HG03378 (cell line): ENCODE results near the gene LAMA5.
"Not testable (repeated sequence)": the region's sequence is repeated elsewhere in the genome, so short reads cannot be mapped to it uniquely, and the experiment has no call there.

Experiments used
- ATAC-seq: cut with Tn5 transposase; IDR thresholded peaks from one replicate; pipeline ENCODE4 v1.9.1; 2021; ENCODE audit warnings: mild to moderate bottlenecking, moderate library complexity; ENCODE audit not compliant: unreplicated experiment

LAMA5 gene

DNA sequence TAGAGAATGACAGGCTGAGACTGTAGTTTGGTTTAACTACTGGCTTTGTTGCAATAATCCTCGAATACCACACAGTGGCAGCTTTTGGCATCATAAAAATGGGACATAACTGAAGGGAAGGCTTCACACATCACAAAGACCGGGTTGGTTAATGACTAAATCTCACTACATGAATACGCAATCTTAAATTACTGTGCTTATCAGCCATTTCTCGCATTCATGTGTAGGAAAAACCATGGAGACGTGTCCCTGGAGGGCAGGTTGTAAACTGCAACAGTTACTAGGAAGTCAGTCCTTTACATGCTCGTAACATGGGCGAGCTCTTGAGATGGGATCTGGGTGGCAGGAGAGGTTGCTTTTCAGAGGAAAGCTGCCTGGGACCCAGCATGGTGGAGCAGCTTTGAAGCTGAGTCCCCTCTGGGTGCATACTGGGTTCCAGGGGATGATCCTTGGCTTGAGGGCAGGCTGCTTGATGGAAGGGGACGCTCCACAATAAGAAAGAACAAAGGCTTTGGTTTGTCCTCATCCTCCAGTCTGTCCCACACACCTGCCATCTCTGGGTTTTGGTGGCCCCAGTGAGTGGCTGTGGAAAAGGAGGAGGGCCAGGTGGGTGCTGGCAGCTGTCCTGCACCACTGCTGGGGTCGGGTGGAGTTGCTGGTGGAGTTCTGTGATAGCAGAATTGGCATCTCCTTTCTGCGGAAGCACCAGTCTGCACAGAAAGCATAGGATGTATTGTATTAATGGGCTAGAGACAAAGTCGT is 21.9 kb upstream of the LAMA5 start:
- no peak for ATAC-seq

DNA sequence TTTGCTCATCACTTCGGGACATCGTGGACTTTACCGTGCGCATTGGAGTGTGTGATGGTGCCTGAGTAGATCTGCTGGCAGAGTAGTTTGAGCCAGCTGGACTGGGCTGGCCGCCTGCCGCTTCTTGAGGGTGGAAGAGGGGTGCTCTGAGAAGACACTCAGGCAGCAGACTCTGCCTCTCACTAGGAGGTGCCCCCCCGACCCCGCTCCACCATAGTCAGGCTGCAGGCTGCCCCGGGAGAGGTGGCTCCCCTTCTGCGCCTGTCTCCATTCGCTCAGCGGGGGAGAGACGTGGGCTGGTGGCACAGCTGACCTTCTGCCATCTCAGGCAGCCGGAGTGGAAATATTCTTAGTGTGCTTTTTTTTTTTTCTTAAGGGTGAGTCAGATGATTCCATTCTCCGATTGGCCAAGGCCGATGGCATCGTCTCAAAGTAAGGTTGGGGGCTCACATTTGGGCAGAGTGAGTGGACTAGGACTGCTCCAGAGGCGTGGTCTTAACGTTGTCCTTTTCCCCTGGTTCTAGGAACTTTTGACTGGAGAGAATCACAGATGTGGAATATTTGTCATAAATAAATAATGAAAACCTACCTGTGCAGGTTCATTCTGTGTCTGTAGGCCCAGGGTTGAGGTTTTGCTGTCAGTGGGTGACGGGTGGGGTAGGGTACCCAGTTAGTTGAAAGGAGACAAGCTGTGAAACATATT is 21.0 kb upstream of the LAMA5 start:
- no peak for ATAC-seq

GRCh38 chr20:62387219-62387913 is 20.3 kb upstream of the LAMA5 start:
- no peak for ATAC-seq

- peak; percentile 68 for ATAC-seq
Measured at GRCh38 chr20:62386383-62387218, 19.5 kb upstream of the LAMA5 start, which contains the start of gene RPS21. Gene RPS21, plus strand, starts transcription at chr20:62387103. Its CDS starts 236 bp downstream, at chr20:62387339.

- ATAC-seq = no peak
Measured at GRCh38 chr20:62382306-62383198, 15.4 kb upstream of the LAMA5 start.

GRCh38 chr20:62381842-62382241 is 14.7 kb upstream of the LAMA5 start:
- ATAC-seq = no peak

GRCh38 chr20:62381202-62381797 is 14.2 kb upstream of the LAMA5 start:
- ATAC-seq = no peak

- no peak for ATAC-seq
Measured at GRCh38 chr20:62378215-62378614, 11.1 kb upstream of the LAMA5 start.

GRCh38 chr20:62377615-62378178 is 10.6 kb upstream of the LAMA5 start:
- no peak for ATAC-seq

DNA sequence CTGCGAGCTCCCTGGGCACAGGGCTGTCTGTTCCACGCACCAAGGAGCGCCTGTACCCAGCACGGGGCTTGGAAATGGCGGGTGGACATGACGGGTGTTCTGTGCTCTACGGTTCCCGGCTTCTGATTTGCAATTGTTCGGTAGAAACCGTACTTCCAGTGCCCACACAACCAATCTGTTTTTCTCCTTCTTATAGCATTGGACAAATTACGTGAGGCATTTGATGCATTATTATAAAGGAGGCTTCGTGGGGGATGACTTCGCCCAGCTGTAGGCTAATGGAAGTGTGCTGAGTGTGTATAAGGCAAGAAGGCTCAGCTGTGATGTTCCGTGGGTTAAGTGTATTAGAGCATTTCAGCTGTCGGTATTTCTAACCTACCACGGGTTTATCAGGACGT is 10.0 kb upstream of the LAMA5 start:
- ATAC-seq = no peak

- ATAC-seq = no peak
Measured at GRCh38 chr20:62376112-62377063, 9.3 kb upstream of the LAMA5 start.

DNA sequence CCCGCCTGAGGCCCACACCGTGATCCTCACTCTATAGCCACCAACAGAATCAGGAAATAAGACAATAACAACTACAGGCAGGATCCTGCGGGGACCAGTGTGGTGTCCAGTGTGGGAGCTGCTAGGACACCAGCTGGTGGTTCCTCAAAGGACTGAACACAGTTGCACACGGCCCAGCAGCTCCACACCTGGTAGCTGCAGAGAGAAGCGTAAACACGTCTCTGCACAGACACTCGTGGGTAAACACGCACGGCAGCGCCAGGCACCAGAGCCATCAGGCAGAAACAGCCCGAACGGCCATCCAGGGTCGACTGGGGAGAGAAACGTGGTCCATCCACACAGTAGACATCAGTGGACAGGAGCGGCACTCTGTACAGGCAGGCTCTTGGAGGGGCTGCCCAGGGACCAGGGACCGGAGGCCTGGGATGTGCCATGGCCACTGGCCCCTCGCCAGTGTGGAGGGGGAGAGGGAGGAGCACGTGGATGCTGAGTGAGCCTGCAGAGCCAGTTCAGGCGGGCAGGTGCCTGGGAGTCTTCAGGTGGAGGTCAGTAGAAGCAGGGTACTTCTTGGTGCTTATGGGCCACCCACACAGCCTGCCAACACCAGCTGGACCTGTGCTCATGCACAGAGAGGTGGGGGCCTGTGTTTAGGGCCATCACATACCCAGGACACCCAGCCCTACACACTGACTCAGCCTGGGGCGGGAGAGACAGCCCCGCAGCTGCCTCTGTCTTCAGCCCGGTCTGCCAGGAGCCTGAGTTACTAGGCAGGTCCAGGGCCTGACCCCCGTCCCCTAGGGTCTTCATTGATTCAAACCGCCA is 7.4 kb upstream of the LAMA5 start:
- ATAC-seq = no peak

DNA sequence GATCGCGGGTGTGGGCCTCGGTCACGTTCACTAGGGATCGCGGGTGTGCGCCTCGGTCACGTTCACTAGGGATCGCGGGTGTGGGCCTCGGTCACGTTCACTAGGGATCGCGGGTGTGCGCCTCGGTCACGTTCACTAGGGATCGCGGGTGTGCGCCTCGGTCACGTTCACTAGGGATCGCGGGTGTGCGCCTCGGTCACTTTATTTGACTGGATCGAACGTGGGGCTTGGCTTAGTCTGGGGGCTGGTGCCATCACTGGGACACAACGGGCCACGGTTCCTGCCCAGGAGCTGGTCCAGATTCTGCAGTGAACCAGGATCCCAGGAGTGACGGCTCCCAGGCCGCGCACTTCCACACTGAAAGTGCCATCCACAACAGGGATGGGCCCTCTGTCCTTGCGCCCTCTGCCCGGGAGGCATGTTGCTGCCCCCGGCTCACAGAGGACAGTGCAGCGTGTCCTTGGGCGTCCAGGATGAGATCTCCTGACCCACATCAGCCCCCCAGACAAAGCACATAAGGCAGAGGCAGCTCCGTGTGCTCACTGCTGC is 6.6 kb upstream of the LAMA5 start:
- not testable (repeated sequence) for ATAC-seq

DNA sequence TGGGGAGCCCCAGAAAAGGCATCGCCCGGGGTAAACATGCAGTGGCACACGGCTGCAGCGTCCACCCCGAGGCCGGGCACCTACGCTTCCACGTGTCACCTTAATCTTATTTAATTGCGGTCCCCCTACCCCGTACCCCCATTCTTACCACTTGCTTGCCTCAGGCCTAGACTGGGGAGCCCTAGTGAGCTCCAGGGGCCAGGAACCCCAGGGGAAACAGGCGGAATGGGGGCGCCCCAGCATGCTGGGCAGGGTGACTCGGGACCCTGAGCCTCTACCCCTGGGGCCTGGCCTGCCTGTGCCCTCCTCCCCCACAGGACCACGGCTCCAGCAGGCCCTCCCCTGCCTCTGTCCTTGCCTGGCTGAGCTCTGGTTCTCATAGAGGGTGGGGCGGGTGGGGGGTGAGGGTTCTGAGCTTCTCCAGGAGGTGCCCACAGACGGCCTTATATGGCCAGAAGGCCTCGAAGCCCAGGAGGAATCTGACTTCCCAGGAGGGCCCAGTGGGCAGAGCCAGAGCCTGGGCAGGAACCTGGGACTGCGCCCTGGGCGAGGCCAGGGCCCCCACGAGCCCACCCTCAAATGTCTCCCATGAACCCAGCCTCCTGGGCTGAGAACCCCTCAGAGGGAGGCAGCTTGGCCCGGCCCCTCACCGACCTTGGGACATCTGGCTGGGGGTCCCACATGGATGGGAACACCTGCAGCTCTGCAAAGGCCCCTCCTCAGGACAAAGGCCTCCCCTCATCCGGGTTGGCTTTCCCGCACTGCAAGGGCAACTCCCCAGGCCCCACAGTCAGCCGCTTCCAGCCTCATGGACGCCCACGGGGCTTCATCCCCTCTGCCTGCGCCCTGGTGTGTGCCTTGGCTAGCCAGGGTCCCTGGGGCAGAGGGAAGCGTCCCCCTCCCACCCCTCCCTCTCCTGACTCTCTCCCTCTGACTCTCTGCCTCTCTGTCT is 5.2 kb upstream of the LAMA5 start:
- no peak for ATAC-seq

DNA sequence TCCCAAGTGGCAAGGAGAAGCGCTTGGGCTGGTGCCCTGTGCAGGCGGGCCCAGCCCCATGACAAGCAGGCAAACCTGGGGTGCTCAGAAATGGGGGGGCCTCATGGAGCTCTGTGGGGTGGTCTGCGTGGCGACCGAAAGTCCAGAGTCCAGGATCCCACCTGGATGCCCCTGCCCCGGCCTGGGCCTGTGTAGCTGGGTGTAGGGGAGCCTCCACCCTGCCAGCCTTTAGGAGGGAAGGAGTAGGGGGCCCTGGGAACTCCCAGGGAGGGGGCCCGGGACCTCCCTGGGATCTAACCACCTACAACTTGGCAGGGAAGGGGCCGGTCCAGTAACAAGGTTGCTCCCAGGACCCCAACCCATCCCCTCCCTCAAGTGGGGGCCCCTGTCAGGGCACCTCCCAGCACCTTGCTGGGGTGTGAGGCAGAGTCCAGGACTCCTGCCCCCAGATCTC is 4.5 kb upstream of the LAMA5 start:
- no peak for ATAC-seq
